ENCODE data around the gene SBNO2. TPM values are rescaled to one million over a fixed set of nuclear protein-coding genes. Genes with fewer than 3 reads are reported as not detected.
"Not testable (repeated sequence)": the region's sequence is repeated elsewhere in the genome, so short reads cannot be mapped to it uniquely, and the experiment has no call there.

SBNO2 gene
- polyA plus RNA-seq, 1 experiment = 9.9 TPM

DNA sequence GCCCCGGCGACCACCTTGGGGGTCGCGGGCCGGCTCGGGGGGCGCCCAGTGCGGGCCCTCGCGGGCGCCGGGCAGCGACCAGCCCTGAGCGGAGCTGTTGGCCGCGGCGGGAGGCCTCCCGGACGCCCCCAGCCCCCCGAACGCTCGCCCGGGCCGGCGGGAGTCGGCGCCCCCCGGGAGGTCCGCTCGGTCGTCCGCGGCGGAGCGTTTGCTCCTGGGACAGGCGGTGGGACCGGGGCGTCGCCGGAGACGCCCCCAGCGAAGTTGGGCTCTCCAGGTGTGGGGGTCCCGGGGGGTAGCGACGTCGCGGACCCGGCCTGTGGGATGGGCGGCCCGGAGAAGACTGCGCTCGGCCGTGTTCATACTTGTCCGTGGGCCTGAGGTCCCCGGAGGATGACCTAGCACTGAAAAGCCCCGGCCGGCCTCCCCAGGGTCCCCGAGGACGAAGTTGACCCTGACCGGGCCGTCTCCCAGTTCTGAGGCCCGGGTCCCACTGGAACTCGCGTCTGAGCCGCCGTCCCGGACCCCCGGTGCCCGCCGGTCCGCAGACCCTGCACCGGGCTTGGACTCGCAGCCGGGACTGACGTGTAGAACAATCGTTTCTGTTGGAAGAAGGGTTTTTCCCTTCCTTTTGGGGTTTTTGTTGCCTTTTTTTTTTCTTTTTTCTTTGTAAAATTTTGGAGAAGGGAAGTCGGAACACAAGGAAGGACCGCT lies 32.2 kb upstream of the SBNO2 start:
- TF ChIP-seq CTCF (IDR thresholded peaks at IDR 0.05; ENCODE audit: low read depth, low read length) = no peak
- peak overlapping the region; percentile 57 for H3K27ac ChIP-seq (ENCODE audit: low read depth, low read length)
- H3K9me3 ChIP-seq (ENCODE audit: control insufficient read depth, insufficient read depth, low read length) = no peaks in the 10 kb centered on the region; the same call in 1 of the 2 replicates
- no peaks in the 10 kb centered on the region for H3K27me3 ChIP-seq (ENCODE audit: control insufficient read depth, insufficient read depth, low read length)
- peak overlapping the region; percentile 76 for H3K4me3 ChIP-seq (ENCODE audit: low read depth, low read length)
- ChIA-PET POLR2A (interaction anchor here (0.8 kb wide), 1 partner anchor 327 kb away, joined by 3 read pairs; no protein-coding TSS in a partner anchor), CTCF (no interaction called here)
- no peak for DNase-seq (ENCODE audit: low read depth, low spot score)

- Histone ChIP-seq H3K27me3 (ENCODE audit: control insufficient read depth, insufficient read depth, low read length) (no peaks in the 10 kb centered on the region), H3K9me3 (ENCODE audit: control insufficient read depth, insufficient read depth, low read length) (no peaks in the 10 kb centered on the region; the same call in 1 of the 2 replicates), H3K4me3 (ENCODE audit: low read depth, low read length) (peak within 1 kb of the TSS; percentile 76), H3K27ac (ENCODE audit: low read depth, low read length) (peak within 1 kb of the TSS; percentile 57)
- TF ChIP-seq CTCF (IDR thresholded peaks at IDR 0.05; ENCODE audit: low read depth, low read length) = no peak
- peak; percentile 90 for DNase-seq (ENCODE audit: low read depth, low spot score)
- POLR2A ChIA-PET = no interaction called here
- CTCF ChIA-PET = no interaction called here
Observed at GRCh38 chr19:1205114-1206099, 31.3 kb upstream of the SBNO2 start, which contains the start of gene STK11. Gene STK11, plus strand, starts transcription at chr19:1205778. Its CDS starts 1,136 bp downstream, at chr19:1206914.

GRCh38 chr19:1200614-1201013 lies 26.5 kb upstream of the SBNO2 start:
- not testable (repeated sequence) for H3K27ac ChIP-seq (ENCODE audit: low read depth, low read length); H3K27me3 ChIP-seq (ENCODE audit: control insufficient read depth, insufficient read depth, low read length); H3K9me3 ChIP-seq (ENCODE audit: control insufficient read depth, insufficient read depth, low read length); DNase-seq (ENCODE audit: low read depth, low spot score); H3K4me3 ChIP-seq (ENCODE audit: low read depth, low read length)
- CTCF ChIA-PET = interaction anchor here (1.5 kb wide), 1 partner anchor 87 kb away, joined by 5 read pairs; no protein-coding TSS in a partner anchor
- POLR2A ChIA-PET = interaction anchor here (0.5 kb wide), 1 partner anchor 159 kb away, joined by 5 read pairs; no protein-coding TSS in a partner anchor

- H3K27me3 ChIP-seq (ENCODE audit: control insufficient read depth, insufficient read depth, low read length) = no peaks in the 10 kb centered on the region
- no peak overlapping the region for H3K4me3 ChIP-seq (ENCODE audit: low read depth, low read length)
- no peaks in the 10 kb centered on the region for H3K9me3 ChIP-seq (ENCODE audit: control insufficient read depth, insufficient read depth, low read length)
- H3K27ac ChIP-seq (ENCODE audit: low read depth, low read length) = no peak overlapping the region
- ChIA-PET POLR2A (interaction anchor here (0.5 kb wide), 1 partner anchor 112 kb away, joined by 4 read pairs; no protein-coding TSS in a partner anchor), CTCF (interaction anchor here (1.3 to 1.5 kb wide), 2 partner anchors 86 kb away, joined by 5 to 6 read pairs; no protein-coding TSS in a partner anchor)
- no peak for DNase-seq (ENCODE audit: low read depth, low spot score)
- TF ChIP-seq CTCF (IDR thresholded peaks at IDR 0.05; ENCODE audit: low read depth, low read length) = no peak
Observed at GRCh38 chr19:1199531-1199930, 25.5 kb upstream of the SBNO2 start.

- CTCF ChIA-PET = no interaction called here
- Histone ChIP-seq H3K27me3 (ENCODE audit: control insufficient read depth, insufficient read depth, low read length) (no peaks in the 10 kb centered on the region), H3K9me3 (ENCODE audit: control insufficient read depth, insufficient read depth, low read length) (no peaks in the 10 kb centered on the region), H3K27ac (ENCODE audit: low read depth, low read length) (no peak overlapping the region), H3K4me3 (ENCODE audit: low read depth, low read length) (no peak overlapping the region)
- no peak for TF ChIP-seq CTCF (IDR thresholded peaks at IDR 0.05; ENCODE audit: low read depth, low read length)
- DNase-seq (ENCODE audit: low read depth, low spot score) = no peak
- POLR2A ChIA-PET = no interaction called here
Observed at GRCh38 chr19:1189419-1189818, 15.4 kb upstream of the SBNO2 start.
